AG04449 (cell line): ENCODE measurements around the gene HID1.

Experiments
- CTCF ChIA-PET: fragments of 350-600 bp; formaldehyde crosslinking; extraction: SDS; loops from one replicate; lab custom pipeline; 2021; ENCODE audit warnings: antibody characterized with exemption; lab: Yijun Ruan, JAX
- POLR2A ChIA-PET: fragments of 400-600, 350-600 bp; formaldehyde crosslinking; extraction: SDS; loops from one replicate; lab custom pipeline; 2020; ENCODE audit warnings: antibody characterized with exemption, inconsistent platforms; lab: Yijun Ruan, JAX
- DNase-seq: peaks from one replicate; pipeline ENCODE4 v3.0.0-alpha.2; 2010; ENCODE audit warnings: low read depth, low spot score
- H3K4me3 ChIP-seq: 2 replicates; pipeline ENCODE4 v1.5.1; 2011; ENCODE audit warnings: low read depth, mild to moderate bottlenecking, control low read depth, low read length
- TF ChIP-seq, protein P1 (sequence below): IDR thresholded peaks from one replicate; pipeline ENCODE4 v1.5.1; 2011; ENCODE audit warnings: mild to moderate bottlenecking, moderate library complexity, low read length, control low read depth, inconsistent platforms; ENCODE audit not compliant: insufficient read depth; ENCODE audit errors: missing control alignments

HID1 gene

GRCh38 chr17:74968361-74968780, 4.2 kb downstream of the HID1 start:
- CTCF ChIA-PET = interaction anchor here (1.0 to 10.6 kb wide), 2 partner anchors 9 to 20 kb away, joined by 4 to 181 read pairs; no protein-coding TSS in a partner anchor
- DNase-seq = no peak
- TF ChIP-seq, protein P1, sequence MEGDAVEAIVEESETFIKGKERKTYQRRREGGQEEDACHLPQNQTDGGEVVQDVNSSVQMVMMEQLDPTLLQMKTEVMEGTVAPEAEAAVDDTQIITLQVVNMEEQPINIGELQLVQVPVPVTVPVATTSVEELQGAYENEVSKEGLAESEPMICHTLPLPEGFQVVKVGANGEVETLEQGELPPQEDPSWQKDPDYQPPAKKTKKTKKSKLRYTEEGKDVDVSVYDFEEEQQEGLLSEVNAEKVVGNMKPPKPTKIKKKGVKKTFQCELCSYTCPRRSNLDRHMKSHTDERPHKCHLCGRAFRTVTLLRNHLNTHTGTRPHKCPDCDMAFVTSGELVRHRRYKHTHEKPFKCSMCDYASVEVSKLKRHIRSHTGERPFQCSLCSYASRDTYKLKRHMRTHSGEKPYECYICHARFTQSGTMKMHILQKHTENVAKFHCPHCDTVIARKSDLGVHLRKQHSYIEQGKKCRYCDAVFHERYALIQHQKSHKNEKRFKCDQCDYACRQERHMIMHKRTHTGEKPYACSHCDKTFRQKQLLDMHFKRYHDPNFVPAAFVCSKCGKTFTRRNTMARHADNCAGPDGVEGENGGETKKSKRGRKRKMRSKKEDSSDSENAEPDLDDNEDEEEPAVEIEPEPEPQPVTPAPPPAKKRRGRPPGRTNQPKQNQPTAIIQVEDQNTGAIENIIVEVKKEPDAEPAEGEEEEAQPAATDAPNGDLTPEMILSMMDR = no peak
- POLR2A ChIA-PET = no interaction called here
- H3K4me3 ChIP-seq = no peak overlapping the region

- TF ChIP-seq, protein P1 = no peak
- ChIA-PET POLR2A (no interaction called here), CTCF (interaction anchor here (5.8 to 10.6 kb wide), 2 partner anchors 5 to 48 kb away, joined by 74 to 181 read pairs; partner anchors contain the start of gene MRPL58)
- H3K4me3 ChIP-seq = no peak overlapping the region
- DNase-seq = no peak
These were observed 7.5 kb downstream of the HID1 start for GRCh38 chr17:74964988-74965622.

DNA sequence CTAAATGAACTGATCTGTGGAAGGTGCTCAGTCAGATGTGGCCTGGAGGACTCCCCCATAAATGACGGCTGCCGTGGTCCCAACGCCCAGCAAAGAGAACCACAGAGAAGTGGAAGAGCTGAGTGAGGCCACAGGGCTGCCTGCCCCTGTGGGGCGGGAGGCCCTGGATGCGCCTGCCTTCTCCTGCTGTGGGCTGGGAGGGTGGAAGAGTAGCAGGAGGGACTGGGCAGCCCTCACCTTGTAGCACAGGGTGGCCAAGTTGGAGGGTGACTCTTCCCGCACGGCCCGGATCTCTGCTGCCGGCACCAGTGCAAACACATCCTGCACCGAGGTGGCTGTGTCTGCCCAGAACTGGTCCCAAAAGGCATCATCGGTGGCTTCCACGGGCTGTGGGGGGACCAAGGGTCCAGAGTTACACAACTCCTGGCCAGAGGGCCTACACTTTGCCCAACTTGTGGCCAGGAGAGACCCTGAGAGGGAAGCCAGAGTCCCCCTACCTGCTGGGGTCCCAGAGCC, 8.3 kb downstream of the HID1 start:
- TF ChIP-seq, protein P1 = no peak
- no peak for DNase-seq
- no peak overlapping the region for H3K4me3 ChIP-seq
- CTCF ChIA-PET = interaction anchor here (0.6 to 9.5 kb wide), 10 partner anchors 6 to 275 kb away, joined by 3 to 181 read pairs (median 16); partner anchors contain the start of genes HID1, MRPL58 and NUP85
- POLR2A ChIA-PET = no interaction called here

DNA sequence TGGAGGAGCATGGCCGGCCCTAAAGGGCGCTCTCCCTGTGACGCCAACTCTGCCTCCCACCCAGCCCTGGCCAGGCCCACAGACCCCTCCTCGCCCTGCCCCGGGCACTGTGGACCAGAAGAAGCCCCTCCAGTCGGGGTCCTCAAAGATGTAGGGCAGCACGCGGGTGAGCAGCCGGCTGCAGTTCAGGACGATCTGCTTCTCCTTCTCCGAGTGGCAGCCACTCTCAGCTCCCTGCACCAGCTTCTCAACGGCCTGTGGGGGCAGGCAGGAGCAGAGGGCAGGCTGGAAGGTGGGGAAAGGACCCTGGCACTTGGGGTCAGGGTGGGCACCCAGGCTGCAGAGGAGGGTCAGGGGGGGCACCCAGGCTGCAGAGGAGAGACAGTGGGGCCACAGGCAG, 8.9 kb downstream of the HID1 start:
- DNase-seq = no peak
- ChIA-PET POLR2A (no interaction called here), CTCF (interaction anchor here (0.6 to 9.5 kb wide), 12 partner anchors 6 to 448 kb away, joined by 3 to 181 read pairs (median 6); partner anchors contain the start of genes HID1, MRPL58 and NUP85)
- TF ChIP-seq, protein P1 = peak; percentile 32
- no peak overlapping the region for H3K4me3 ChIP-seq

GRCh38 chr17:74962622-74963394, 9.8 kb downstream of the HID1 start:
- CTCF ChIA-PET = interaction anchor here (1.0 to 9.5 kb wide), 31 partner anchors 7 to 449 kb away, joined by 3 to 181 read pairs (median 12); partner anchors contain the start of genes CDR2L, HID1, MRPL58 and NT5C
- TF ChIP-seq, protein P1 = no peak
- POLR2A ChIA-PET = no interaction called here
- no peak for DNase-seq
- no peak overlapping the region for H3K4me3 ChIP-seq
